Medulla oblongata (tissue), 1 donor: ENCODE results near the gene L2HGDH.

Experiments
- DNase-seq: peaks from one replicate; pipeline ENCODE4 v3.0.0-alpha.2; 2015; ENCODE audit errors: extremely low spot score

Gene L2HGDH

GRCh38 chr14:50230401-50230700, 81.7 kb downstream of the L2HGDH start:
- peak; percentile 51 for DNase-seq

GRCh38 chr14:50229681-50230080, 82.3 kb downstream of the L2HGDH start:
- peak; percentile 7 for DNase-seq

- DNase-seq = no peak
These were observed 83.7 kb downstream of the L2HGDH start for GRCh38 chr14:50228313-50228712.

GRCh38 chr14:50225974-50226297, 86.1 kb downstream of the L2HGDH start:
- no peak for DNase-seq

GRCh38 chr14:50225067-50225973, 86.7 kb downstream of the L2HGDH start:
- no peak for DNase-seq

GRCh38 chr14:50222055-50222613, 89.9 kb downstream of the L2HGDH start:
- no peak for DNase-seq

- DNase-seq = no peak
These were observed 93.5 kb downstream of the L2HGDH start for GRCh38 chr14:50218501-50218900.

GRCh38 chr14:50215416-50215815, 96.6 kb downstream of the L2HGDH start:
- no peak for DNase-seq

- DNase-seq = no peak
These were observed 98.2 kb downstream of the L2HGDH start for GRCh38 chr14:50213795-50214194.

- DNase-seq = no peak
These were observed 99.3 kb downstream of the L2HGDH start for GRCh38 chr14:50212726-50213125.

- no peak for DNase-seq
These were observed 102.0 kb downstream of the L2HGDH start for GRCh38 chr14:50210074-50210473.

- no peak for DNase-seq
These were observed 113.5 kb downstream of the L2HGDH start for GRCh38 chr14:50198499-50198898.

- DNase-seq = no peak
These were observed 120.5 kb downstream of the L2HGDH start for GRCh38 chr14:50191499-50191898.
